GM23248 (cell line): Measurements from ENCODE around the gene PHACTR3. TPM values are rescaled to one million over a fixed set of nuclear protein-coding genes. Genes with fewer than 3 reads are reported as not detected.

Experiments used
- DNase-seq: peaks from one replicate; pipeline ENCODE4 v3.0.0-alpha.2; 2015
- H2AFZ ChIP-seq: fragments of 200-600 bp; sonication (generic); 2 replicates; pipeline ENCODE4 v1.6.1; 2016; ENCODE audit warnings: antibody characterized with exemption
- H3F3A ChIP-seq: fragments of 200-600 bp; sonication (generic); 2 replicates; pipeline ENCODE4 v1.6.1; 2016; ENCODE audit warnings: mild to moderate bottlenecking, antibody characterized with exemption, mixed run types; ENCODE audit not compliant: insufficient read depth
- H3K27ac ChIP-seq: fragments of 200-600 bp; sonication (generic); 2 replicates; pipeline ENCODE4 v1.5.1; 2016; ENCODE audit warnings: mild to moderate bottlenecking
- H3K27me3 ChIP-seq: fragments of 200-600 bp; sonication (generic); replicated peaks from 2 replicates; pipeline ENCODE4 v1.6.1; 2016; ENCODE audit warnings: mild to moderate bottlenecking; ENCODE audit not compliant: insufficient read depth
- H3K36me3 ChIP-seq: fragments of 200-600 bp; sonication (generic); 2 replicates; pipeline ENCODE4 v1.6.1; 2016; ENCODE audit warnings: low read depth, mild to moderate bottlenecking
- H3K4me1 ChIP-seq: fragments of 200-600 bp; sonication (generic); 2 replicates; pipeline ENCODE4 v1.6.1; 2016; ENCODE audit warnings: mild to moderate bottlenecking; ENCODE audit not compliant: insufficient read depth
- H3K4me2 ChIP-seq: fragments of 200-600 bp; sonication (generic); one replicate; pipeline ENCODE4 v1.6.1; 2016; ENCODE audit warnings: mild to moderate bottlenecking; ENCODE audit not compliant: unreplicated experiment
- H3K4me3 ChIP-seq: fragments of 200-600 bp; sonication (generic); 2 replicates; pipeline ENCODE4 v1.5.1; 2016; ENCODE audit warnings: mild to moderate bottlenecking
- H3K79me2 ChIP-seq: fragments of 200-600 bp; sonication (generic); 2 replicates; pipeline ENCODE4 v1.6.1; 2016; ENCODE audit warnings: mild to moderate bottlenecking; ENCODE audit not compliant: insufficient read depth
- H3K9ac ChIP-seq: fragments of 200-600 bp; sonication (generic); 2 replicates; pipeline ENCODE4 v1.6.1; 2016; ENCODE audit warnings: mild to moderate bottlenecking
- H3K9me2 ChIP-seq: fragments of 200-600 bp; sonication (generic); 2 replicates; pipeline ENCODE4 v1.6.1; 2016; ENCODE audit warnings: mixed run types, mild to moderate bottlenecking, moderate library complexity; ENCODE audit not compliant: insufficient read depth
- H3K9me3 ChIP-seq: fragments of 200-600 bp; sonication (generic); one replicate; pipeline ENCODE4 v1.6.1; 2017; ENCODE audit warnings: low read depth
- H4K20me1 ChIP-seq: fragments of 200-600 bp; sonication (generic); 2 replicates; pipeline ENCODE4 v1.6.0; 2016; ENCODE audit not compliant: insufficient read depth
- EZH2 ChIP-seq: fragments of 200-600 bp; sonication (generic); IDR thresholded peaks from 2 replicates; pipeline ENCODE4 v1.6.1; 2018; ENCODE audit warnings: antibody characterized with exemption, mild to moderate bottlenecking; ENCODE audit not compliant: insufficient read depth, poor library complexity, severe bottlenecking
- EZH2phosphoT487 ChIP-seq: fragments of 200-600 bp; sonication (generic); IDR thresholded peaks from 2 replicates; pipeline ENCODE4 v1.6.1; 2018; ENCODE audit warnings: antibody characterized with exemption, moderate library complexity, mild to moderate bottlenecking, low read depth; ENCODE audit not compliant: insufficient read depth
- WGBS, 2 experiments: methylation state at CpG; one replicate each; pipeline ENCODE4 v1.1.6; 2015 to 2017; ENCODE audit warnings: low lambda C conversion rate in 2 of 2, low coverage in 1 of 2; ENCODE audit errors: missing lambda C conversion rate in 2 of 2; 5-methylcytosine and 5-hydroxymethylcytosine counted together
- in situ Hi-C: fragments of 300-500 bp; cut with MboI; formaldehyde crosslinking; loops from 2 replicates; pipeline ENCODE4 v1.15.0; 2020
- polyA plus RNA-seq: library from polyadenylated mRNA; unstranded; fragments of >200 nt; fragmentation: Nextera tagmentation; extraction: Ambion mirVana; gene quantifications from 2 replicates; pipeline ENCODE4 v1.2.1, GENCODE V29; 2016
- total RNA-seq: library from RNA; depleted of rRNA; stranded (reverse); fragments of >200 nt; shearing (Covaris generic); gene quantifications from 2 replicates; pipeline ENCODE4 v1.2.3, GENCODE V29; 2014

Gene PHACTR3
- total and polyA plus RNA-seq, 2 experiments from 2014 or later, result not detected

DNA sequence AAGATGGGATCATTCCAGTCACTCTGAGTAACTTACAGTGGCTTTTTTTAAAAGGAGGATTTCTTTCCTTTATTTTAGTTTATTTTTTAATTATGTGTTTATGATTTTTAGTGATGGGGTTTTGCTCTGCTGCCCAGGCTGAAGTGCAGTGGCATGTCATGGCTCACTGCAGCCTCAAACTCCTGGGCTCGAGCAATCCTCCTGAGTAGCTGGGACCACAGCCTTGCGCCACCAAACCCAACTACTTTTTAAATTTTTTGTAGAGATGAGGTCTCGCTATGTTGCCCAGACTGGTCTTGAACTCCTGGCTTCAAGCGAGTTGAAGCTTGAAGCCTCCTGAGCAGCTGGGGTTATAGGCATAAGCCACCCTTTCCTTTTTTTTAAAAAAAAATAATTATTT, 31.8 kb upstream of the PHACTR3 start:
- DNase-seq, result no peak
- H3K9me3 ChIP-seq, result no peaks in the 10 kb centered on the region
- H3K4me2 ChIP-seq, result no peak overlapping the region
- no peaks in the 10 kb centered on the region for H3K36me3 ChIP-seq
- H3F3A ChIP-seq, result no peaks in the 10 kb centered on the region
- H3K27ac ChIP-seq, result no peak overlapping the region
- H3K4me3 ChIP-seq, result no peak overlapping the region
- H2AFZ ChIP-seq, result no peak overlapping the region
- H3K4me1 ChIP-seq, result 0 out of 2 replicates have a peak, but pooled peaks cover 4% of the 10 kb centered on the region
- no peak for TF ChIP-seq EZH2phosphoT487
- no peak for TF ChIP-seq EZH2
- H3K79me2 ChIP-seq, result no peaks in the 10 kb centered on the region
- no peaks in the 10 kb centered on the region for H3K9me2 ChIP-seq
- WGBS, 2 experiments, result 90% methylated on average over 4 of the region's 4 CpGs
- no peaks in the 10 kb centered on the region for H4K20me1 ChIP-seq
- no peak overlapping the region for H3K9ac ChIP-seq
- peaks cover 19% of the 10 kb centered on the region for H3K27me3 ChIP-seq
- in situ Hi-C loops, result no loop called here

DNA sequence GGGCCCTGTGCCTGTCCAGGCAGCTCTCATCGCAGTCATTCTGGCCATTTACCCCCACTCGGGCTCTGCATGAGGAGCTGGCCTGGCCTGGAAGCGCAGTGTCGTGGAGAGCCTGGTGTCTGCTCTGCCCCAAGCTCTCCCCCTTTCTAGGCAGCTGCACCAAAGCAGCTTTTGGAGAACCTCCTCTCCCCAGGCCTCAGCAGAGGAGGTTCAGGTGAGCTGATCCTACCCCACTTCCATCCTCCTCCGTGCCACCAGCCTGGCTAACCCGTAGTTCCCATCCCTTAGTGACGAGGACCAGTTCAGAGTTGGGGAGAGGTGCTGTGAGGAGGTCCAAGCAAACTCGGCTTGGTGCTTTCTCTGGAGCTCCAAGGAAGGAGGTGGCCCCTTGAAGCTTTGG, 30.5 kb upstream of the PHACTR3 start:
- in situ Hi-C loops, result no loop called here
- Histone ChIP-seq H3K4me1 (0 out of 2 replicates have a peak, but pooled peaks cover 4% of the 10 kb centered on the region), H3K9me3 (no peaks in the 10 kb centered on the region), H3F3A (no peaks in the 10 kb centered on the region), H3K4me2 (no peak overlapping the region), H3K9me2 (no peaks in the 10 kb centered on the region), H2AFZ (no peak overlapping the region), H3K36me3 (no peaks in the 10 kb centered on the region), H4K20me1 (no peaks in the 10 kb centered on the region), H3K4me3 (no peak overlapping the region), H3K27me3 (peaks cover 29% of the 10 kb centered on the region), H3K79me2 (no peaks in the 10 kb centered on the region), H3K27ac (no peak overlapping the region), H3K9ac (no peak overlapping the region)
- TF ChIP-seq EZH2 (no peak), EZH2phosphoT487 (no peak)
- DNase-seq, result no peak
- 70 to 74% methylated on average over 8 of the region's 8 CpGs for WGBS, 2 experiments

DNA sequence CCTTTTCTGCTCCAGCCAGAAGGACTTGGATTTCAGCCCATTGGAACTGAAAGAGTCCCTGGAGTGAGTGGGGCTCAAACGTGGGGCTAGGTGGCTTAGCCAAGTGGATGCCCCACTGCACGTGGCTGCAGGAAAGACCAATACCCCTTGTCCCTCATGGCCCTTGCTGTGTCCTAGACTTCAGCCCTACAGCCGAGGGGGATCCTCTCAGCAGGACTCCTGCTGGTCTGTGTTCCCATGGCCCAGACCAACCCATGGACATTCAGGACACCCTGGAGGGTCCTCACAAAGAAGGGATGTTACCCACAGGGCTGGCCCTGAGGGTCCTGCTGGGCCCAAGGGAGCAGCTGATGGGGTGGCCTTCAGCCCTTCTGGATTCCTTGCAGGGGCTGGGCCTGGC, 30.0 kb upstream of the PHACTR3 start:
- H3K4me1 ChIP-seq, result 0 out of 2 replicates have a peak, but pooled peaks cover 4% of the 10 kb centered on the region
- WGBS, 2 experiments, result 39 to 49% methylated on average over 2 to 3 of the region's 3 CpGs
- no peaks in the 10 kb centered on the region for H3K9me2 ChIP-seq
- no peaks in the 10 kb centered on the region for H4K20me1 ChIP-seq
- no peak overlapping the region for H3K4me3 ChIP-seq
- H2AFZ ChIP-seq, result no peak overlapping the region
- peaks cover 29% of the 10 kb centered on the region for H3K27me3 ChIP-seq
- no peaks in the 10 kb centered on the region for H3K79me2 ChIP-seq
- in situ Hi-C loops, result no loop called here
- H3K36me3 ChIP-seq, result no peaks in the 10 kb centered on the region
- H3K9ac ChIP-seq, result no peak overlapping the region
- no peak overlapping the region for H3K27ac ChIP-seq
- H3K9me3 ChIP-seq, result no peaks in the 10 kb centered on the region
- H3F3A ChIP-seq, result no peaks in the 10 kb centered on the region
- TF ChIP-seq EZH2phosphoT487, result no peak
- no peak for TF ChIP-seq EZH2
- DNase-seq, result no peak
- no peak overlapping the region for H3K4me2 ChIP-seq

DNA sequence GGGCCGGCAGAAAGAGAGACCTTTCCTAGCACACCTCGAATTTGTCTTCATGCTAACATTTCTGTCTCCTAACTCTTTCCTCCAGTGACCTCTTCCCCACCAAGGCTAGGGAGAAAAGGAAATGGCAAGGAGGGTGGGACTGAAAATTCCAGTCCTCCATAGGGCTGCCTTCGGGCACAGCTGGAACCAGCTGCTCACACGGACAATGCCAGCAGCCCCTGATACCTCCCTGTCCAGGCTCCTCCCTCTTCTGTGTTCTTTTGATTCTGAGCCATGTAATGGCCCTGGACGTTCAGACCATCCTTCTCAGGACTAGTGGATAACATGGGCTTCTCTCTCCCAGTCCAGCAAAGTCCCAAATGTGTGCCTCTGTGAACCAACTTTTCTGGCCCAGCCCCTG, 29.1 kb upstream of the PHACTR3 start:
- in situ Hi-C loops, result no loop called here
- H3K9me2 ChIP-seq, result no peaks in the 10 kb centered on the region
- peaks cover 35% of the 10 kb centered on the region for H3K27me3 ChIP-seq
- no peak for TF ChIP-seq EZH2
- no peak for TF ChIP-seq EZH2phosphoT487
- H3K4me3 ChIP-seq, result no peak overlapping the region
- no peaks in the 10 kb centered on the region for H3F3A ChIP-seq
- DNase-seq, result no peak
- no peak overlapping the region for H2AFZ ChIP-seq
- 0 out of 2 replicates have a peak, but pooled peaks cover 4% of the 10 kb centered on the region for H3K4me1 ChIP-seq
- H3K36me3 ChIP-seq, result no peaks in the 10 kb centered on the region
- H3K4me2 ChIP-seq, result no peak overlapping the region
- H3K79me2 ChIP-seq, result no peaks in the 10 kb centered on the region
- 59 to 65% methylated on average over 5 of the region's 5 CpGs for WGBS, 2 experiments
- no peaks in the 10 kb centered on the region for H4K20me1 ChIP-seq
- no peak overlapping the region for H3K27ac ChIP-seq
- no peak overlapping the region for H3K9ac ChIP-seq
- H3K9me3 ChIP-seq, result no peaks in the 10 kb centered on the region

DNA sequence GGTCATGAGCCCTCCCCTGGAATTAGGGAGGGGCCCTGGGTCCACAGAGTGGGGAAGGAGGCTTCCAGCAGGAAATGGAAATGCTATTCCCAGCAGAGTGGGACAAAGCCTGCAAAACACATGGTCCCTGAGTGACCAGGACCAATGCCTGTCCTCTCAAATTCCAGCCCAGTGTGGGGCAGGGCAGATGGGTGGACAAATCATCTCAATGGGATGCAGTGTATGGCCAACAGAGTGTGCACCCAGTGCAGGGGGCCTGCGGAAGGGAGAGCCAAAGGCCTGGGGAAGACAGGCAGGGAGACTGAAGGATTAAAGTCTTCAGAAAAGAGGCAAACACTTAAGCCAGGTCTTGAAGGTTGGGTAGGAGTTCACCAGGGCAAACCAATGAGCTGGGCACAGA, 28.7 kb upstream of the PHACTR3 start:
- 0 out of 2 replicates have a peak, but pooled peaks cover 4% of the 10 kb centered on the region for H3K4me1 ChIP-seq
- no peak overlapping the region for H3K9ac ChIP-seq
- 85 to 93% methylated on average over 1 of the region's 1 CpG for WGBS, 2 experiments
- H3K27me3 ChIP-seq, result peaks cover 37% of the 10 kb centered on the region
- H3K4me3 ChIP-seq, result no peak overlapping the region
- H3K9me2 ChIP-seq, result no peaks in the 10 kb centered on the region
- TF ChIP-seq EZH2, result no peak
- no peak for TF ChIP-seq EZH2phosphoT487
- in situ Hi-C loops, result no loop called here
- no peak for DNase-seq
- H3K4me2 ChIP-seq, result no peak overlapping the region
- no peaks in the 10 kb centered on the region for H3K36me3 ChIP-seq
- H3F3A ChIP-seq, result no peaks in the 10 kb centered on the region
- H3K27ac ChIP-seq, result no peak overlapping the region
- no peak overlapping the region for H2AFZ ChIP-seq
- no peaks in the 10 kb centered on the region for H3K9me3 ChIP-seq
- no peaks in the 10 kb centered on the region for H4K20me1 ChIP-seq
- H3K79me2 ChIP-seq, result no peaks in the 10 kb centered on the region
